GM19463 (cell line): Measurements from ENCODE around the gene MAP10.
"Not testable (repeated sequence)": the region's sequence is repeated elsewhere in the genome, so short reads cannot be mapped to it uniquely, and the experiment has no call there.

Experiments
- ATAC-seq: cut with Tn5 transposase; IDR thresholded peaks from one replicate; pipeline ENCODE4 v1.9.1; 2021; ENCODE audit warnings: mild to moderate bottlenecking, moderate library complexity; ENCODE audit not compliant: unreplicated experiment

The MAP10 gene

GRCh38 chr1:232805269-232806185 lies at the start of gene MAP10:
Gene MAP10, plus strand, starts transcription at chr1:232805416. Its CDS starts 34 bp downstream, at chr1:232805450.
- ATAC-seq, result peak; percentile 94

- no peak for ATAC-seq
These were observed 40.6 kb upstream of the MAP10 start for GRCh38 chr1:232764458-232765251.

GRCh38 chr1:232765542-232765941 lies 39.7 kb upstream of the MAP10 start:
- ATAC-seq, result no peak

GRCh38 chr1:232766241-232766890 lies 38.9 kb upstream of the MAP10 start:
- ATAC-seq, result peak; percentile 93

GRCh38 chr1:232766904-232767303 lies 38.3 kb upstream of the MAP10 start:
- ATAC-seq, result no peak

- ATAC-seq, result no peak
These were observed 37.7 kb upstream of the MAP10 start for GRCh38 chr1:232767305-232768074.

- no peak for ATAC-seq
These were observed 36.4 kb upstream of the MAP10 start for GRCh38 chr1:232768793-232769192.

- ATAC-seq, result no peak
These were observed 35.5 kb upstream of the MAP10 start for GRCh38 chr1:232769733-232770132.

- ATAC-seq, result no peak
These were observed 31.5 kb upstream of the MAP10 start for GRCh38 chr1:232773752-232774151.

GRCh38 chr1:232776526-232777106 lies 28.6 kb upstream of the MAP10 start:
- ATAC-seq, result no peak

GRCh38 chr1:232780354-232780753 lies 24.9 kb upstream of the MAP10 start:
- no peak for ATAC-seq

GRCh38 chr1:232784794-232785193 lies 20.4 kb upstream of the MAP10 start:
- no peak for ATAC-seq

GRCh38 chr1:232785630-232786029 lies 19.6 kb upstream of the MAP10 start:
- not testable (repeated sequence) for ATAC-seq

GRCh38 chr1:232786845-232787455 lies 18.3 kb upstream of the MAP10 start:
- ATAC-seq, result no peak

GRCh38 chr1:232788235-232788872 lies 16.9 kb upstream of the MAP10 start:
- no peak for ATAC-seq

GRCh38 chr1:232789651-232790050 lies 15.6 kb upstream of the MAP10 start:
- no peak for ATAC-seq

- ATAC-seq, result no peak
These were observed 12.3 kb upstream of the MAP10 start for GRCh38 chr1:232792949-232793348.

GRCh38 chr1:232793944-232794343 lies 11.3 kb upstream of the MAP10 start:
- no peak for ATAC-seq

GRCh38 chr1:232795497-232796053 lies 9.6 kb upstream of the MAP10 start:
- no peak for ATAC-seq
